Hematopoietic multipotent progenitor cell treated with erythropoietin and hydrocortisone succinate and interleukin-3 and kit ligand, for 6 days (in vitro differentiated cells): ENCODE data around the gene RBFA.
"Not testable (repeated sequence)": the region's sequence is repeated elsewhere in the genome, so short reads cannot be mapped to it uniquely, and the experiment has no call there.

Experiments
- DNase-seq: peaks from one replicate; pipeline ENCODE4 v3.0.0-alpha.2; 2015

Gene RBFA, protein sequence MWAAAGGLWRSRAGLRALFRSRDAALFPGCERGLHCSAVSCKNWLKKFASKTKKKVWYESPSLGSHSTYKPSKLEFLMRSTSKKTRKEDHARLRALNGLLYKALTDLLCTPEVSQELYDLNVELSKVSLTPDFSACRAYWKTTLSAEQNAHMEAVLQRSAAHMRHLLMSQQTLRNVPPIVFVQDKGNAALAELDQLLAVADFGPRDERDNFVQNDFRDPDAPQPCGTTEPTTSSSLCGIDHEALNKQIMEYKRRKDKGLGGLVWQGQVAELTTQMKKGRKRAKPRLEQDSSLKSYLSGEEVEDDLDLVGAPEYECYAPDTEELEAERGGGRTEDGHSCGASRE

GRCh38 chr18:80034068-80034851 lies at the start of gene RBFA:
Gene RBFA (plus strand): TSS chr18:80034434. CDS start chr18:80034496, 62 bp downstream.
- peak; percentile 98 for DNase-seq

- no peak for DNase-seq
Observed at GRCh38 chr18:79985172-79985571, 49.1 kb upstream of the RBFA start.

GRCh38 chr18:79986726-79987125 lies 47.5 kb upstream of the RBFA start:
- DNase-seq: no peak

DNA sequence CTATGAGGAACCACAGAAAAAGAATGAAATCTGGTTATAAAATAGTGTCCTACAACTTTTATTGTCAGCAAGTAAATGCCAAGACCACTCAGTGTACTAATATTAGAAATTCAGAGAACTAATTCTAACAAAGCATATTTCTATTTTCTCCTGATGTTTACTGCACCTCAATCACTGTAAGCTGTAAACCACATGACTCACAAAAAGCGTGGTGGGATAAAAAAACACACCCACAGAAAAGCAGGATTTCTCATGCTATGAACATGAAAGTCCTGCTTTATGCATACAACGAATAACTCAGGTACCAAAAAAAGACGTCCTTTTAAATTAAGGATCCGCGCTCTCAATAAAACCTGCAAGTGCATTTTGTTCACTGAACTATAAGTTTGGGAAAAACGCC lies 46.7 kb upstream of the RBFA start:
- DNase-seq: peak; percentile 28

DNA sequence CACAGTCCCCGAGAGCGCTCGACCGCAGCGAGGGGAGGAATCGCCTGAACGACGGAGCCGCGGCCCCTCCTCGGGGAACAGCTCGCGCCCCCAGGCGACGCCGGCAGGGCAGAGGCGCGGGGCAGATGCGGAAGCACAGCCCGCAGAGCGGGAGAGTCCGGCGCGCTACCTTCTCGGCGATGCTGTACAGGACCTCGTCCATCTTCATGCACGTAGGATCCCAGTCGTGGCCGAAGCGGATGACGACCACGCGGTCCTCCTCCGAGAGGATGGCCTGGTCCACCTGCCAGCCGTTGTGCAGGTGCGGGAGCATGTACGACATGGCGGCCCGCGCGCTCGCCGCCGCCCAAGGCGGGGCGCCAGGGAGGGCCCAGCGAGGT lies 46.2 kb upstream of the RBFA start:
- DNase-seq: peak; percentile 73

GRCh38 chr18:79988451-79989194 lies 45.6 kb upstream of the RBFA start, which contains the start of gene TXNL4A:
Gene TXNL4A (minus strand): TSS chr18:79988563. CDS start chr18:79988392, 171 bp downstream.
- DNase-seq: peak; percentile 92

DNA sequence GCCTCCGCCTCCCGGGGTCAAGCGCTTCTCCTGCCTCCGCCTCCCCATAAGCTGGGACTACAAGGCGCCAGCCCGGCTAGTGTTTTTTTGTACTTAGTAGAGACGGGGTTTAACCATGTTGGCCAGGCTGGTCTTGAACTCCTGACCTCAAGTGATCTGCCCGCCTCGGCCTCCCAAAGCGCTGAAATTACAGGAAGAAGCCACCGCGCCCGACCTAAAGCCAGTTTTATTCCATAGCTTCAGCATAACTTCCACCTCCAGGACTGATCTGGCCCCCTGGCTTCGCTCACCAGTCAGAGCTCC lies 45.1 kb upstream of the RBFA start:
- no peak for DNase-seq

DNA sequence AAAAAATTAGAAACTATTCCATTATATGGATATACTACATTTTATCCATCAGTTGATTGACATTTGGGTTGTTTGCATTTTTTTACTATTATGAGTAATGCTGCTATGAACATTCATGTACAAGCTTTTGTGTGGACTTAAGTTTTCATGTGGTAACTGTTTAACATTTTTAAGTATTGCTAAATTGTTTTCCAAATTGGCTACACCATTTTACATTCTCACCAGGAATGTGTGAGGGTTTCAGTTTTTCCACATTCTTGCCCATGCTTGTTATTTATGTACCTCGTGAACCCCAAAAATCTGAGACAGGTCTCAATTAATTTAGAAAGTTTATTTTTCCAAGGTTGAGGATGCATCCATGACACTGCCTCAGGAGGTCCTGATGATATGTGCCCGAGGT lies 42.7 kb upstream of the RBFA start:
- no peak for DNase-seq

GRCh38 chr18:79999701-80000100 lies 34.5 kb upstream of the RBFA start:
- not testable (repeated sequence) for DNase-seq

GRCh38 chr18:80000877-80001276 lies 33.4 kb upstream of the RBFA start:
- no peak for DNase-seq

DNA sequence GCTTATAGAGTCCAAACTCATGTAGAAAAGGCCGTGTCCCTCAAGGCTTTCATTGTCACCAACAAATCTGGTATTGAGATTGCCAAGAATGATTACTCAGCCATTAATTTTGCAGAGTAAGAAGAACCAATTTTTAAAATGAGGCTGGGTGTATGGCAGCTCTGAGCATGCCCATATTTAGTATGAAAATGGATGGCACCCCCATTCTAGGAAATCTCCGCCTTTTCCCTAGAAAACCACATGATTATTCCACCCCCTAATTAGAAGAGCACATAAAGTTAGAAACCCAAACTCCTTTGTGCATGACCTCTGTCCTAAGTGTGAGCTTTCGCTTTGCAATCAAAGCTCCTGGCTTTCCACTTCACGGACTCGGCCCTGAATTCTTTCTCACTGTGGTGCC lies 31.8 kb upstream of the RBFA start:
- DNase-seq: no peak

DNA sequence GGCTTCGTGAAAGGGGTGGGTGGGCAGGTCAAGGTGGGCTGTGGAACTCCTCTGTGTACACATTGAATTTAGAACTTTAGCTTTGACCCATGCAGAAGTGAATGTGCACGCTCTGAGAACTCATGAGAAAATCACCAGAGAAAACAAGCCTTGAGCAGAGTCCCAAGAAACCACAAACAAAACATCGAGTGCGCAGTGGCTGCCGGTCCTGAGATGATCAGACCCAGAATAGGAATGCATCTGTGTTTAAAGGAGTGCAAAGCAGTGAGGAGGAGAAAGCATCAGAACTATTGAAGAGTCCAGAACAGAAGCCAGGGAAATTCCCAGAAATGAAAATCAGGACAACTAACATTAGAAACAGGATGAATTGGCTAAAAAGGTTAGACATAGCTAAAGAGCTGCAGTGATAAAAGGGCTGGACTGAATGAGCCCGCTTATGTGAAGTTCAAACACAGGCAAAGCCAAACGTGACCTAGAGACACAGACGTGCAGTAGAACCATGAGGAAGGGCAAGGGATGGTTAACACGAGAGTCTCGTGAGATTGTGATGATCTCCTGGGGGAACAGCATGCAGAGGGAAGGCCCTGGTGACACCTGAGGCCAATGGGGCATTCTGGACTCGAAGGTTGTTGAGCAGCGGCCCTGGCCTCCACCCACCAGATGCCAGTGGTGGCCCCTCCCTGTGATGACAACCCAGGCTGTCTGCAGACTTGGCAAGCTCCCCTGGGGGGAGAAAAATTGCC lies 29.5 kb upstream of the RBFA start:
- DNase-seq: no peak

GRCh38 chr18:80006724-80007123 lies 27.5 kb upstream of the RBFA start:
- no peak for DNase-seq

GRCh38 chr18:80009661-80010550 lies 24.3 kb upstream of the RBFA start:
- DNase-seq: no peak

DNA sequence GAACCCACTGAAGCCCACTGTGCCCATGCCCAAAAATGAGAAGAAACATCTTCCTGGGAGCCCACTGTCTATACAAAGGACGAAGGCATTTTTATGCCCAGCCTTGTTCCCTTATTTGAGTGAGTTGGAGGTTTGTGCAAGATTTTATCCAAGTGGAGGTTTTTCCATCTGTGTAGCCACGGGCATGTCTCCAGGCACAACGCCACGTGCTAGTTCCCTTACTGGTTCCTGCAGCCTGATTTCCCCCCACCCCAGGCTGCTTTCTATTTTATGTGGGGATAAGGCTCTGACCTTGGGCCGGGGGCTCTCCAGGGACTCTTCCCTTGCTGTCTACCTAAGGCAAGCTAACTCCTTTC lies 23.7 kb upstream of the RBFA start:
- DNase-seq: no peak

- not testable (repeated sequence) for DNase-seq
Observed at GRCh38 chr18:80011496-80012137, 22.6 kb upstream of the RBFA start.

DNA sequence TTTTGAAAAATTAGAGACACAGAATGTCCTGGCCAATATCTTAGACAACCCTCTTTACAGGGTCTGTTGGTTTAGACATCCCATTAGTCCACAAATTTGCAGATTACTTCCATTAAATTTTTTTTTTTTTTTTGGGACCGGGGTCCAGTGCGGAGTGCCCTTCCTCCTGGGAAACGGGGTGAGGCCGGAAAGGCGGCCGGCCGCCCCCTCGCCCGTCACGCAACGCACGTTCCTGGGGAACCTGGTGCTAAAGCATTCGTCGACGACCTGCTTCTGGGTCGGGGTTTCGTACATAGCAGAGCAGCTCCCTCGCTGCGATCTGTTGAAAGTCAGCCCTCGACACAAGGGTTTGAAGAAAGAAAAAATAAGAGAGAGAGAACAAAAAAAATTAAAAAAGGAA lies 21.5 kb upstream of the RBFA start:
- no peak for DNase-seq

- DNase-seq: peak; percentile 35
Observed at GRCh38 chr18:80022613-80023012, 11.6 kb upstream of the RBFA start.

GRCh38 chr18:80023173-80023572 lies 11.1 kb upstream of the RBFA start:
- peak; percentile 50 for DNase-seq

DNA sequence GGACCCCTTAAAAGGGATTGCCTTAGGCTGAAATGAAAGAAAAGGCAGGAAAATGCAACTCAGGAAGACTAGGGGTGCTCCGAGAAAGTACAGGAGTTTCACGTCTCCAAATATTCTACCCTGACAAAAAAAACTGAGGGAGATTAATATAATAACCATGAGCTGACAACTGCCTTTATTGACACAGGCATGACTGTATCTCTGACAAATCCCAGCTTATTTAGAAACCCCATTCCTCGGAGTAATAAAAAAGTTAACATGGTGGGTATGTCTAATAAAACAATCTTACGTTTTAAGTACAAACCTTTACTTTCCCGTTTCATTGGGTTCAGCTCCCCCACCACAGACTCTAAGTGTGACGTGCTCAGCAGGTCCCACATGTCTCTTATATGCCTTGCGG lies 7.9 kb upstream of the RBFA start:
- DNase-seq: no peak

GRCh38 chr18:80027719-80028118 lies 6.5 kb upstream of the RBFA start:
- not testable (repeated sequence) for DNase-seq
